Measurements from ENCODE around the gene BAIAP2L1.
"Not testable (repeated sequence)": the region's sequence is repeated elsewhere in the genome, so short reads cannot be mapped to it uniquely, and the experiment has no call there.

The BAIAP2L1 gene

DNA sequence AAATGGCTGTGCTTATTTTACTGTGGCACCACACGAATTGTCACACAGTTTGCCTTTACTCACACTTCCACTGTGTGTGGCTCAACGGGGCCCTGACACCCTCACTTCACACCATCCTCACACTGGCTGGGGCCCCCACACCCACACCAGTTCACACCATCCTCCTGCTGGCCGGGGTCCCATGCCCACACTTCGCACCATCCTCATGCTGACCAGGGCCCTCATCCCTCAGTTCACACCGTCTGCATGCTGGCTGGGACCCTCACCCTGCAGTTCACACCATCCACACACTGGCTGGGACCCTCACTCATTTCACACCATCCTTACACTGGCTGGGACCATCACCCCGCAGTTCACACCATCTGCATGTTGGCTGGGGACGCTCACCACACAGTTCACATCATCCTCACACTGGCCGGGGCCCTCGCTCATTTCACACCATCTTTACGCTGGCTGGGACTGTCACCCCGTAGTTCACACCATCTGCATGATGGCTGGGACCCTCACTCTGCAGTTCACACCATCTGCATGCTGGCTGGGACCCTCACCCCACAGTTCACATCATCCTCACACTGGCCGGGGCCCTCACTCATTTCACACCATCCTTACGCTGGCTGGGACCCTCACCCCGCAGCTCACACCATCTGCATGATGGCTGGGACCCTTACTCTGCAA lies 83.4 kb downstream of the BAIAP2L1 start:
- no peak for DNase-seq

- not testable (repeated sequence) for DNase-seq
Observed at GRCh38 chr7:98315994-98316527, 84.8 kb downstream of the BAIAP2L1 start.

GRCh38 chr7:98315318-98315993 lies 85.4 kb downstream of the BAIAP2L1 start:
- no peak for DNase-seq

GRCh38 chr7:98314469-98314868 lies 86.4 kb downstream of the BAIAP2L1 start:
- DNase-seq: no peak

DNA sequence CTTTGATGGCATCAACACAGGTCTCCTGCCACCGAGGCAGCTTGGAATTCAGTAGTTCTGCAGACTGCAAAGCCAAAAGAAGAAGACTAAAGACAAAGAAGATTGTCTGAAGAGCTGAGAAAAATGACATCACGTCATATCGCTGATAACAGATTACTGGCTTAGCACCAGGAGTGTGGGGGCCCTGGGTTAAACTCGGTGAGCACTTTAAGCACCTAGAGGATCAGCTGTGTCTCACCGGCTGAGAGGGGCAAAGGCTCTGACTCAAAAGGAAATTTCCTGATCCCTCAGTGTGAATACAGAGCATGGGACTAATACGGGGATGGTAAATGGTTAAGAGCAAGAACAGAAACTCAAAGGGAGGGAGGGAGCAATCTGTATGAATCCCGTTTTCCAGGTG lies 88.7 kb downstream of the BAIAP2L1 start:
- DNase-seq: no peak

DNA sequence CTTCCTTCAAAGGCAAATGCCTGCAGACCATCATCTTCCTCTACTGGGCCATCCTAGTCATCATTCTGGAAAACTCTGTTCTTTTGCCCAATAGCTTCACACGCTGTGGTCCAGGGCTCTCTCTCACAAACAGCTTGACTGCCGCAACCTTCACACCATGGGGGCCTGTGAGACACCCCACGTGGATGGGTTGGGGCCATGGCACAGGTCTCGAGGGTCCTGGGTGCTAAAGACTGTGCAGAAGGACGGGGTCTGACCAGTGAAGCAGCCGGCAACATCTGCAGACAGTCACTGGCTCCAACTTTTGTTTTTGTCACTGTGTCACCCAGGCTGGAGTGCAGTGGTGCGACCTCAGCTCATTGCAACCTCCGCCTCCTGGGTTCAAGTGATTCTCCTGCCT lies 91.3 kb downstream of the BAIAP2L1 start:
- no peak for DNase-seq

- DNase-seq: no peak
Observed at GRCh38 chr7:98307971-98308466, 92.9 kb downstream of the BAIAP2L1 start.

- DNase-seq: no peak
Observed at GRCh38 chr7:98305951-98306535, 94.8 kb downstream of the BAIAP2L1 start.

DNA sequence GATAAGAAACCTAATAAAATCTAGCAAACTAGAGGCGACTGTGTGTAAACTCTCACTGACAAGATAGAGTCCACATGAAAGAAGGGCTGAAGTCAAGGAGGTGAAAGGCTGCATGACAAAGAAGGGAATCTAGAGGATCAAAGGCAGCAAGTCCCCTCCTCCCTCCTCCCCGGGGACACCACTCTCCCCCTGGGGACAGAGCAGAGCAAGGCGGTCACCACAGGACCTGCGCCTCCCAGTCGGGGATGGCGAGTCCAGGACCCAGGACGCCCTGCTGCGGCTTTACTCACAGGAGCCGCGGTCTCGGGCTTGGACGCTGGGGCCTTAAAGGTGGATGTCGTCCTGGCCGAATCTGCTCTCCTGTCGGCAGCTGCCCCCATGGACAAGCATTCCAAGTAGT lies 97.0 kb downstream of the BAIAP2L1 start:
- DNase-seq: no peak

DNA sequence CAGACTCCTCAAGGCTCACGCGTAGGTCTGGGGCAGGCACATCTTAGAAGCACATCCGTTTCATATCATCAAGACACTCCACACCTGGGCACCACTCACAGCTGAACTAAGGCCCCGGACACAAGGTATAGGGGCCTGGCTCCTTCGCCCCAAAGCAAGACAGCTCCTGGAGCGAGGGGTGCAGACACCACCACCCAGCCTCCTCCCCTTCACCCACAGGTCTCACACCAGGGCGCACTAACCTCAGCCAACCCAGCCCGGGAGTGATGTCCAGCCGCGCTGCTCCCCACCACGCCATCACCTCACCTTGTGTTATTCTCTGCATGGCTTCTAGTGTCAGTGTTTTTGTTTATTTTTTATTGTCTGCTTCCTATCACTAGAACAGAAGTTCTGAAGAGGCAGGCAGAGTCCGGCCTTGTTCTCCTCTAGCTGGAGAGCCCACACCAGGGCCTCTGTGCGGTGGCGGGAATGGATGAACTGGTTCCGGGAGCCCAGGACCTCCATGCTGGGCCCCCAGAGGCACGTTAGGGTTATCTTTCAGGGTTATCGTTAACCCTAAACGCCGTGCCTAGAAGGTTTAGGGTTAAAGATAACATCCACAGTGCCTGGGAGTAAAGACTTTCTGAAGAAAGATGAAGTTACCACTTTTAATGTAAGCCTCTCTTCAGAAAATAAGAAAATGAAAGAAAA lies 97.6 kb downstream of the BAIAP2L1 start:
- no peak for DNase-seq

DNA sequence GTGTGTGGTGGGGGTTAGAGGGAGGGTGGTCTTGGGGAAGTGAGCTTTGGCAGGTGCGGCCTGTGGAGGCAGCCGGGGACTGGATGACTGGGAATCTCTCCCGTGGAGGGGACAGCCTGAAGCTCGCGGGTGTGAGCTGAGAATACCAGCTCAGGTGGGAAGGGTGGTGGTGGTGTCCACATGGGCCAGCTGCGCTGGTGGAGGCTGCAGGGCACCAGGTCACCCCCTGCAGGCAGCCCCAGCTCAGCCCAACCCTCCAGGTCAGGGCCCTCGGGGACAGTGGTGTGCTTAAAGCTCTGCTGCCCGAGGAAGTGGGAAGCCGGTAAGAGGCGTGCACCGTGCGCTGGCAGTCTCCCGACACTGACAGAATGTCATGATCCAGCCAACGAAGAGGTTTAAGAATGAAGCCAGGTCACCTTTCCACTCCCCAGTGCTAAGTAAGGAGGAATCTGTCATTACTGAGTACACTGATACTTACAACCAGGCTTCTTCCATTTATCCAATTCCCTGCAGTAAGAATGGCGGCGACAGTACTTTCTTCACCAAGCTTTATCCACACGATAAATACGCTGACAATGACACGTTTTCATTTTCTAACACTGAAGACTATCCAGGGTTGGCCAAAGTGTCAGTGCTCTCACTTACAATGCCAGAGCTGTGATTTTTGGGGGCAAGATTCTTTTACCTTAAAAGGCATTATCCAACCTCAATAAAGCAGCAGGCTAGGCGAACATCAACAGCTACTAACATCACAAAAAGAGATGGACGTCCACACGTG lies 99.0 kb downstream of the BAIAP2L1 start:
- DNase-seq: no peak

DNA sequence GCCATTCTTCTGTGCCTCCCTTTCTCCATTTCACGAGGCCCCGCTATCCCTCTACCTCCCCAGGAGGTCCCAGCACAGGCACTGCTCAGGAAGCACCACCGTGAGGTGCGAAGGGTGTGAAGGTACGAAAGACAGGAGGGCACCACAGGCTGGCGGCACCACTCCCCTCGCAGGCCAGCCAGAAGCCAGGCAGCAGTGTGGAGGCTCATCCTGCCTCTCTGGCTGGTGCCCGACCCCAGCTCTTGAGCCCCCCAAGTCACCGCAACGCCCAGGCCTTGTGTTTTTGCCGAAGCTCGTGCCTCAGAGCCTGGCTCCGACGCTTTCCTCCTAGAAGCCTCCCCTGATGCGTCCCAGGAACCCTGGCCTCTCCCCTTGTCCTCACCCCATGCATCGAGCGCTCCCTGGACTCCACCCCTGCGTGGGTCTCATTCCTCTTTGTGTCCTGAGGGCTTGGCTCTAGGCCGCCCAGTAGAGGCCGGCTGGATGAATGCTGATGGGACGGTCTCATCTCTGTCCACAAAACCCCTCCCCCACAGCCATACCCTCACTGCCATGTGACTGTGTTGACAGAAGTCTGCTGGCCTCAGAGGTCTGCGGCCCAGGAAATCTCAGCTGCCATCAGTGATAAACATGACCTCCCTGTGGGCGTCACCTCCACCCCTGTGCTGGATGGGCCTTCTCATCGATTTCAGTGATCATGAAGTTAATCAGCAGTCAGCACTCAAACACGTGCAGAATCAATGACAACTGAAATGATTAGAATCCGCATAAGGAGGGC lies 100.1 kb downstream of the BAIAP2L1 start:
- no peak for DNase-seq

DNA sequence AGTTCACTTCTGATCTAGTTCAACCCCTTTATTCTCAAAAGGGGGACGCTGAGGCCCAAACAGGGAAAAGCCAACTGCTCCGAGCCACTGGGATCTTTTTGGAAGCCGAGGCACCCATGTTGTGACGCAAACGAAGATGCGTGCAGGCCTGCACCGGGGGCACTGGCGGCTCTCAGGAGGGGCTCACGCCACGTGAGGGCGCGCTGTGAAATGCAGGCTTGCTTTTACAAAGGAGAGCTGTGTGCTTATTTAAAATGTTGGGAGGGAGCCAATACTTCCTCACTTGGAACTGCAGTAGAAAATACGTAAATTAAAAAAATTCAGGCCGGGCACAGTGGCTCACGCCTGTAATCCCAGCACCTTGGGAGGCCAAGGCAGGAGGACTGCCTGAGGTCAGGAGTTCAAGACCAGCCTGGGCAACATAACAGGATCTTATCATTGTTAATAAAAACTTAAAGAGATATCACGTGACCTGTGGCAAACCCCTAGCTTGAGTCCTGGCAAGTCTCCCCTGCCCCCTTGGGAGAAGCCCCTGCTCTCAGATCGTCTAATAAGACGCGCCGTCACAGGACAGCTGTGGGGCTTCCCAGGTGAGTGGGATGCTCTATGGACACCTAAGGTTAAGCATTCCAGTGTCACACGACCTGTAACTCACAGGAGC lies 103.1 kb downstream of the BAIAP2L1 start:
- DNase-seq: no peak

- DNase-seq: no peak
Observed at GRCh38 chr7:98296833-98297232, 104.1 kb downstream of the BAIAP2L1 start.

- no peak for DNase-seq
Observed at GRCh38 chr7:98295467-98296192, 105.3 kb downstream of the BAIAP2L1 start.

DNA sequence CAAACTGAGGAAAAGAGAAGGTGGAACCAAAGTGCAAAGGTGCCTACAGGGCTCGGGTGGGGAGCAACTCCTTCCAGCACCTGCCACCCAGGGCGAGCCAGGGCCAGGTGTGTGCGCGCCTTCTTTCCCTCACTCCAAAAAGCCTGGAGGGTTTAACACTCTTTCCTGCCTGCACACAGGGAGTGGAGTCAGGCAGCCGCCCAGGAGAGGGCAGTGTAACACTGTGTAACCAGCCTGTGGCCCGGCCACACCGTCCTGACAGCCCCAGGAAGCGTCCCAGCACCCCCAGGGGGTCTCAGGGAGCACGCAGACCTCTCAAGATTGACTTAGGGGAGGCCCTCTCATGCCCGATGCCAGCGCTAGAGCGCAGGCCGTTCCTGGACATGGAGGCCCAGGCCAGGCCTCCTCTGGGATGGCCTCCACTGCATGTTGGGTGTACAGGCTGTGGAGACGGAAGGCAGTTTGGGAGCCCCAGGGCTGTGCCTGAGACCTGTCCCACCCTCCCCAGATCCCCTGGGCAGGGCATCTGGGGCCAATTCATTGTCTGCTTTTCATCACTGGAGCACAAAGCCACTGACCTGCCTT lies 106.0 kb downstream of the BAIAP2L1 start:
- no peak for DNase-seq

- DNase-seq: no peak
Observed at GRCh38 chr7:98294326-98294725, 106.6 kb downstream of the BAIAP2L1 start.

DNA sequence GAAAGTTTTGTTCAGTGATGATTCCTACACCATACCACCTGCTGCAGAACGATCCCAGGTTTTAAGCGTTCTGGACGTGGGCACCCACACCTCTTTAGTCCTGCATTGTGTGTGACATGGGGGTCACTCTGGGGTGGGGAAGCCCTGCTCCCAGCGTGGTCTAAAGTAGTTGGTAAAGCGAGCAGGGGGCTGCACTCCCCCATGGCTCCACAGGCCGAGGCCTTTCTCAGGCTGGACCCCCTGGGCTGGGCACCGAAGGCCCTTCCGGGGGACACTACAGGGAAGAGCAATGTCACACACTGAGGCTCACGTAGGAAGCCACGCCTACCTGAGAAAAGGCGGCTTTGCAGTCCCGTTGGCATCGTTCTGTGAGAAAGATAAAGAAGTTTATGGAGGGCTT lies 107.1 kb downstream of the BAIAP2L1 start:
- no peak for DNase-seq

- no peak for DNase-seq
Observed at GRCh38 chr7:98293265-98293664, 107.6 kb downstream of the BAIAP2L1 start.

DNA sequence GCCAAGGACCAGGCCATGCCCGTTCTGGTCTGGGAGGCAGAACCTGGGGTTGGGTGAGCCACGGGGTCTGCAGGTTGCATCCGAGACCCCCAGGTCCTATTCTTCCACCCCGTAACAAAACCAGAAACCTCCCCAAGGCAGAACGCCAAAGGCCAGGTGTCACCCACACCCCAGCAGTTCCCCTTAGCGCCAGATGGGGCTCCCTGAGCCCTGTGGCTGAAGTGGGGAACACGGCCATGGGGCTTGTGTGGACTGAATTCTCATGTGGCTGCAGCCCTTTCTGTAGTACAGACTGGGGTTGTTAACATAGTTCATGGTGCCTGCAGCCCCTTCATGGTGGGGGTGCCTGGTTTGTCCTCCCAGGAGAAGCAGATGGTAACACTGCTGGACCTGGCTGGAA lies 109.2 kb downstream of the BAIAP2L1 start:
- no peak for DNase-seq

All from activated CD4-positive, alpha-beta T cell treated with anti-CD3 and anti-CD28 coated beads for 4 hours (primary cell).